IPS-18c (cell line): ENCODE measurements around the gene RPRD1B.

ENCODE experiments used
- H3K4me3 ChIP-seq: 2 replicates; pipeline ENCODE4 v1.7.0; 2013; ENCODE audit warnings: low read depth, mild to moderate bottlenecking, low read length, moderate library complexity; ENCODE audit not compliant: insufficient read depth
- H3K9me3 ChIP-seq: one replicate; pipeline ENCODE4 v1.6.1; 2013; ENCODE audit warnings: mild to moderate bottlenecking, low read length, moderate library complexity; ENCODE audit not compliant: control insufficient read depth, insufficient read depth

The RPRD1B gene, protein sequence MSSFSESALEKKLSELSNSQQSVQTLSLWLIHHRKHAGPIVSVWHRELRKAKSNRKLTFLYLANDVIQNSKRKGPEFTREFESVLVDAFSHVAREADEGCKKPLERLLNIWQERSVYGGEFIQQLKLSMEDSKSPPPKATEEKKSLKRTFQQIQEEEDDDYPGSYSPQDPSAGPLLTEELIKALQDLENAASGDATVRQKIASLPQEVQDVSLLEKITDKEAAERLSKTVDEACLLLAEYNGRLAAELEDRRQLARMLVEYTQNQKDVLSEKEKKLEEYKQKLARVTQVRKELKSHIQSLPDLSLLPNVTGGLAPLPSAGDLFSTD

DNA sequence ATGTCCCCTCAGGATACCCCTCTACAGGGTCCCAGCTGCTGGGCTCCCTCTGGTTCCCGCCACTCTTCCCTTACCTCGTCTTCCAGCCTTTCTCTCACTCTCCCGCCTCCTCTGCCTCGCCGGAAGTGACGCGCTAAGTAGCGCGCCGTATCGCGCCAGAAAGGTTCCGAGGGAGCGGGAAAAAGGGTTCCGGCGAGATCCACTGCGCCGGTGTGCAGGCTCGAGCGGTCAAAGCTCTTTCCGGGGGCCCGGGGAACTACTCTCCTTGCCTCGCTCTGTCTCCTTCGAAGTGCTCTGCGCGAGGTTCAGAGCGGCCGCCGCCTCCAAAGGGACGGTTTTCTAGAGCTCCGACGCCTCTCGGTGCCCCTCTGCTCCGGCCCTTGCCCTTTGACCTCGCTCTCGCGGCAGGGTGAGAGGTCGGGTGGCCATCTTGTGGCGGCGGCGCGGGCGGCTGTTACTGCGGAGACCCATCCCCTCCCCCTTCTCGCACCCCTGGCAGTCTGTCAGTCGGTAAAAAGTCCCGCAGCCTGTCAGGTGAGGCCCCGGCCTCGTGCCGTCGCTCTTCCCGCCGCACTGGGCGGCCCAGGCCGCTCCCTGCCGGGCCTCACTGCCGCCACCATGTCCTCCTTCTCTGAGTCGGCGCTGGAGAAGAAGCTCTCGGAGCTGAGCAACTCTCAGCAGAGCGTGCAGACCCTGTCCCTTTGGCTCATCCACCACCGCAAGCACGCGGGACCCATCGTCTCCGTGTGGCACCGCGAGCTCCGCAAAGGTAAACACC is at the start of gene RPRD1B, which contains the start of gene TTI1:
TSS of gene RPRD1B (plus strand) at position 417 of the 778 bp plus-strand sequence. CDS start at position 619, 202 bp downstream.
TSS of gene TTI1 (minus strand) at position 127 of the 778 bp plus-strand sequence. CDS start 19,640 bp downstream, outside the sequence.
- Histone ChIP-seq H3K4me3 (peak within 1 kb of the TSS; percentile 98), H3K9me3 (no peaks in the 10 kb centered on the region)

GRCh38 chr20:37984018-37984785 is 49.3 kb upstream of the RPRD1B start:
- H3K4me3 ChIP-seq = no peak overlapping the region
- H3K9me3 ChIP-seq = no peaks in the 10 kb centered on the region

GRCh38 chr20:37986044-37986858 is 47.3 kb upstream of the RPRD1B start:
- no peak overlapping the region for H3K4me3 ChIP-seq
- H3K9me3 ChIP-seq = no peaks in the 10 kb centered on the region

DNA sequence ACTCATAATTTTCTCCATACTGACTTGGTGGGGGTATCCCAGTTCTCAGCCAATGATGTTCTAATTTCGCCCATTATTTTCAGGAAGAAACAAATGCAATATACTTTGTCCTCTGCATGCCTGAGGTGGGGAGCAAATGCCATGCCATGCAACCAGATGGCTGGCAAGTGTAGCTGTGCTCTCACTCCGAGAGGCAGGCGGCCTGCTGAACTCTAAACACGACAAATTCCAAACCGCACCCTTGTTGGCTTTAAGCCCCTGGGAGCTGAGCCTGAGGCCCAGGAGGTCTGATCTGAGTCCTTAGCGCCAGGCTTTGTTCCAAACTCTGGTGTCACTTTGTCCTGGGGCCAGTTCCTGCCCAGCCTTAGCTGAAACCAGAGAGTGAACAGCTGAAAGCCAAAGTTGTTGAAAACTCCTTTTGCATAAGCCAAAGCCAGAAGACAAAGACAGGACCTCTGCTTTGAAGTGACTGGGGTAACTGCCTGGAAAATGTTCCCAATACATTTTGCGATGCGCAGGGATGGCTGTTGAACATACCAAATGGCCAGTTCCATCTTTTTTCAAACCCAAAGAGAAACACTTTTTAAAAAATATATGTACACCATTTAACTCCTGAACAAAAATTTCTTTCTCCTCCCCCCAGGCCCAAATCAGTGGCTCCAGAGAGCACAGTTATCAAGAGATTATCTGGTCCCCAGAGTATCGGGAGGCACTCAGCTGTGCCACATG is 46.5 kb upstream of the RPRD1B start:
- H3K4me3 ChIP-seq = no peak overlapping the region
- H3K9me3 ChIP-seq = no peaks in the 10 kb centered on the region

DNA sequence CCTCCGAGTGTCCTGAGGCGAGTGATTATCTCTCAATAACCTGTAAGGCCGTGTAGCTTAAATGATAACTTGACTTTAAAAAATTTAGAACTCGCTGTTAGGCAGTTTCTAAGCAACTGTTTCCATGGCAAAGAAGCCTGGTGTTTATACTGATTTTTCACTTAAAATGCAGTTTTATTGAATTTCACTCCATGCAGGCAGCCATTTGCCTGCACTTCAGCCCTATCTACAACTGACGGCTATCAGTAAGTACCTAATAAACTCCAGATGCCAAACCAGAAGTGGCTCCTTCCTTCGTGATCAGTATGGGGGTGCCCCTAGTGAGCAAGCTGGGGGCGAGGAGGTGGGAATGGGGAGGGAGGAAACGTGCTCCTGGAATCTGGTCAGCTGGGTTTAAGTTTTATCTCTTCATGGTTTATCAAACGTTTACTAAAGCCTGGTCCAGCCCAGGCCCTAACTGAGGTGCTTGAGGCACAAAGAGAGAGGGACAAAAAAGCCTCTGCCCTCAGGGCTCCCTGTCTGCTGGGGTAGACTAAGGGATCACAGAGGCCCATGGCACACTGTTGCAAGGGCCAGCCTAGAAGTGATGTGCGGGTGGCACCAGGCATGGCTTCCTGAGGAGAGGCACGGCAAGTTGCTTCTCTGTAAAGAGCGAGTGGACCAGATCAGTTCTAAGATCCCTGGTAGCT is 45.8 kb upstream of the RPRD1B start:
- Histone ChIP-seq H3K4me3 (no peak overlapping the region; the same call in 1 of the 2 replicates), H3K9me3 (no peaks in the 10 kb centered on the region)

GRCh38 chr20:37988306-37988954 is 45.1 kb upstream of the RPRD1B start:
- H3K4me3 ChIP-seq = no peak overlapping the region; the same call in 1 of the 2 replicates
- H3K9me3 ChIP-seq = no peaks in the 10 kb centered on the region

DNA sequence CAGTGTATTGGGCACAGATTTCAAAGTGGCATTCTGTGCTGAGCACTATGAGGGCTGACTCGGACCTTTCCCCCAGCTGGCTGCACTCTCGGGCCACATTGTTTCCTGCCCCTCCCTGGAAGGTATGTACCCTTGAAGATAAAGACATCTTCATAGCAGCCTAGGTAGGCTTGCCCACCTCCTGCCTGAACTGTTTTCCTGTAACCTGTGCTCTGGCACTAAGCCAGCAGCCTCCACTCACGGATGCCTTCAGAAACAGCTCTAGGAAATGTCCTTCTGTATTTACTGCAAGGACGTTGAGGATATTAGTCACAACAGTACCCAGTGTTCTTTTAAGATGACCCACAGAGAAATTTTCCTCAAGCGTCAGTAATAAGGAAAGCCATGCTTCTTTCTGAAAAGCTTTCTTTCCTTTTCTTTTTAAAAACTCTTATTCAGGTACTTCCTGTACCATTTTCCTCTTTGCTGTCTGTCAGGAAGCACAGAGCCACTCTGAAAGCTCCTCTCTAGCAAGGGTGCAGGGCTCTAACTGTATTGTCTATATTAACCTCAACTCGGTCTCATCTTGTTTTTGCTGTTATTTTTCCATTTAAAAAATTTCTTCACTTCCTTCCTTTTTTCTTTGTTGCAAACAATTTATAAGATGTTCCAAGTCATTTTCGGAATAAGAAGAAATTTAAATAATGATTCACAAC is 43.8 kb upstream of the RPRD1B start:
- no peak overlapping the region for H3K4me3 ChIP-seq
- H3K9me3 ChIP-seq = no peaks in the 10 kb centered on the region

- Histone ChIP-seq H3K4me3 (no peak overlapping the region), H3K9me3 (no peaks in the 10 kb centered on the region)
Measured at GRCh38 chr20:37990571-37991151, 42.9 kb upstream of the RPRD1B start.

DNA sequence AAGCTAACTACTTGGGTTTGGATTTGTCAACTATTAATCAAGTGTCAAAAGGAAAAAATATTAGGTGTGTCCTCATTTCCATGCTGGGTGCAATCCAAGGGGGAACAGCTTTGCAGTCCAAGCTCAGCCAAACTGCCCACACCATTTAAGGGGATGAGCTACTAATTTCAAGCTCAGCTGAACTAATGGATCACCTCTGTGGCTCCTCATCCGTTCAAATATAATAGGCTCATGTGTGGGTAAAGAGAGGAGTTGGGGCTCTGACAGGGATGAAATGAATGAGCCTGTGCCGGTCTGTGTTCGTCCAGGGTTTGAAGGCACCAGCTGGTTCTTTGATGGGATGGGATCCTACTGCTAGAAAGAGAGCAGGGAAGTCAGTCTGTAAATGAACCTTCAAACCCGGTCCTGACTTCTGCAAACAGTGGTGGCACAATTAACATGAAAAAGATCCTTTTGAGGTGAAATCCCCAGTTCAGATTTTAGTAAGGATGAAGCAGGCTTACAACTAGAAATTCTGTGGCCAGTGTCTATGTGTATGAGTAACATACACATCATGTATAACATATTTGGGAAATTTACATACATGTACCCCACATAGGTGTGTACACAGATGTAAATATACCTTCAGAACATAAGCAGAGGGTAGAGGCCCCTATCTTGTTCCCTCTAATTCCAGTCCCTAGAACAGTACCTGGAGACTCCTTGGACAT is 42.2 kb upstream of the RPRD1B start:
- Histone ChIP-seq H3K9me3 (no peaks in the 10 kb centered on the region), H3K4me3 (no peak overlapping the region)

DNA sequence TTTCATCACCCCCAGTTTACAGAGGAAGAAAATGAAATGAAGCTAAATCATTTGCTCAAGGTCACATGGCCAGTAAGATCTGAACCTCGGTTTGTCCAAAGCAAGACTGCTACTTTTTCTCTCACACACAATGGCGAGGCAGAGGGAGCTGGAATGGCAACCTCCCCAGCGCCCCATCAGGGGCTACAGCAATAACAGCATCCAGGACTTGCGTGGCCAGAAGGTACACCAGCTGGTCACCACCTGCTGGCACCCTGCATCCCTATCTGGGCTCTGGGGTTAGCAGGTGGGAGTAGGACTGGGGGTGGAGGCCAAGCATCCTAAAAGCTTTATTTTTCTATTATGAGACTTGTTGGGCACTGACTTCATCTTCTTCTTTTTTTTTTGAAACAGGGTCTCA is 41.6 kb upstream of the RPRD1B start:
- no peaks in the 10 kb centered on the region for H3K9me3 ChIP-seq
- H3K4me3 ChIP-seq = no peak overlapping the region

- Histone ChIP-seq H3K9me3 (no peaks in the 10 kb centered on the region), H3K4me3 (no peak overlapping the region)
Measured at GRCh38 chr20:37992802-37993409, 40.6 kb upstream of the RPRD1B start.

DNA sequence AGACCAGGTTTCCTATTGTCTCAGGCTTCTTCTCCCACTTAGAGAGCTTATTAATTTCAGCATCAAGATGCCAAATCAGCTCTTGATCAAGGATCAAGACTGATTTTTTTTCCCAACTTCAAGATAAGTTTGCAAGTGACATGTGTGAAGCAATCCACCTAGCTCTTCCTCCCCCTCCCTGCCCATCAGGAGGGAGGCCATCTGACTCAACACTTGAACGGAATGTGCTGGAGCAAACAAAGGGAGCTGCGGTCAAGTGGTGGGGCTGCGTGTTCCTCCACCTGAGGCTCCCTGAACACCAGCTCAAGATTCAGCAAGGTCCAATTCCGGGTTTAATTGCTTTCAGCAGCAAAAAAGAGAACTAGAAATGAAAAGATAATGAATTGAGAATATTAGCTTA is 39.0 kb upstream of the RPRD1B start:
- Histone ChIP-seq H3K9me3 (no peaks in the 10 kb centered on the region), H3K4me3 (no peak overlapping the region)

- Histone ChIP-seq H3K9me3 (no peaks in the 10 kb centered on the region), H3K4me3 (no peak overlapping the region)
Measured at GRCh38 chr20:37995856-37996605, 37.5 kb upstream of the RPRD1B start.
